NCI-H2081 (cell line): ENCODE measurements around the gene PKHD1.
"Not testable (repeated sequence)": the region's sequence is repeated elsewhere in the genome, so short reads cannot be mapped to it uniquely, and the experiment has no call there.

Experiments used
- DNase-seq, 2 experiments: peaks; one replicate each; lab custom pipeline; 2025; lab: John Stamatoyannopoulos, UW

Gene PKHD1

DNA sequence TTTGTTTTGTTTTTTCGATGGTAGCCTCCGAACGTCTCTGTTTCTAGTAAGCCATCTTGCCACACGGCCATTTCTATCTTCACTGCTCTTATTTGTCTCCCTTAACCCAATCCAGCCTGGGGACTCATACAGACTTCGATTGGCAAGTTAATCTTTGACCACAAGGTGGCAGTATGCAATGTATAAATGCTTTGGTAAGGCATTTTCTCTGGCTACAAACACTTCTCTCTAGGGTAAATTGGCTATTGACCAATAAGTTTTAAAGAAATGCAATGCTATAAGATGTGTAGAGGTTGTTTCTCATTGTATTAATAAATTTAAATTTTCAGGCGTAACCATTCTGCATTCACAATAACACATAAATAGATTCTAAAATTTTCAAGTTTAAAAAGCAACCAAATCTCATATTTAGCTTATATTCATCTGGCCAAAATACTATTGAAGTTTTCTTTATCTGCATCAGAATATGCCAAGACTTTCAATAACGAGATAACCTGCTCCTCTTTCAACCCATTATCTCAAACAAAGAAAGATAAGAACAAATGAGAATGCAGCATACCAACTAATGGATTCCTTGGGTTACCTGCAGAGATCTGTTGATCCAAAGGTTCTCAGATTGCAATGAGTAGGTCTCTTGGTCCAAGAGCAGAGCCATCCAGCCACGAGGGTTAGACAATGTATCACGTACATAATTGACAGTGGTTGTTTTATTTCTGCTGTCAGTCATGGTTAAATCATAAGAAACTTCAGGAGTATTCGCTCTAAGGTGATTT, 231.9 kb downstream of the PKHD1 start:
- DNase-seq: peak; percentile 72 to 76

DNA sequence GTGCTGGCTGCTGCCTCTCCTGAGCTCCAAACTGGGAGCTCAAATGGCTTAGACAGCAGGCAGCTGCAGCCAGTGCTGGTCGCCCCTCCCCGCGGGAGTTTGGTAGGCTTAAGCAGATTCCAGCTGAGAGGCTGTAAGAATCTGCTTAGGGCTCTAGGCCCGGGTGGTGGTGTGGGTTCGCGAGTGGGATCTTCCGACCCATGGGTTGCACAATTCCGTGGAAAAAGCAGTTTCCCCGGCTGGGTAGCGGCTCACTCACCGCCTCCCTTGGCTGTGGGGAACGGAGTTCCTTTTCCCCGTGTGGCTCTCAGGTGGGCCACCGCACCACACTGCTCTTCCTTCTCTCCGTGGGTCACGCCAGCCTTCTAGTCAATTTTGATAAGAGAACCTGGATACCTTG, 232.5 kb downstream of the PKHD1 start:
- DNase-seq: no peak

DNA sequence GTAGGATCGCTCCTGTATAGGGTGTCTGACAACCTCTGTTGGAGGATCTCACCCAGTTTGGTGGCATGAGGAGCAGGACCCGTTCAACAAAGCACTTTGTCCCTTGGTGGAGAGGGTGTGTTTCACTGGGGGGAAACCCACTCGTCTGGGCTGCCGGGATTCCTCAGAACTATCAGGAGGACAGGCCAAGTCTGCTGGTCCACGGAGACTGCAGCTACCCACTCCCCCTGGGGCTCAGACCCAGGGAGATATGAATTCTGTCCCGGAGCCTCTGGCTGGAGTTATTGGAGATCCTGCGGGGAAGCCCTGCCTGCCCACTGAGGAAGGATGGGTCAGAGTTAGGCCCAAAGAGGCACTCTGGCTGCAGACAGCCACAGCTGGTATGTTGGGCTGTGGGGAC, 233.1 kb downstream of the PKHD1 start:
- DNase-seq: no peak

DNA sequence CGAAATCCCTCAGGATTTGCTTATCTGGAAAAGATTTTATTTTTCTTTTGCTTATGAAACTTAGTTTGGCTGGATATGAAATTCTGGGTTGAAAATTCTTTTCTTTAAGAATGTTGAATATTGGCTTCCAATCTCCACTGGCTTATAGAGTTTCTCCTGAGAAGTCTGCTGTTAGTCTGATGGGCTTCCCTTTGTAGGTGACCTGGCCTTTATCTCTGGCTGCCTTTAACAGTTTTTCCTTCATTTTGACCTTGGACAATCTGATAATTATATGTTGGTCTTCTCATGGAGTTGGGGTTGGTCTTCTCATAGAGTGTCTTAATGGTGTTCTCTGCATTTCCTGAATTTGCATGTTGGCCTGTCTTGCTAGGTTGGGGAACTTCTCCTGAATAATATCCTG, 234.3 kb downstream of the PKHD1 start:
- not testable (repeated sequence) for DNase-seq

DNA sequence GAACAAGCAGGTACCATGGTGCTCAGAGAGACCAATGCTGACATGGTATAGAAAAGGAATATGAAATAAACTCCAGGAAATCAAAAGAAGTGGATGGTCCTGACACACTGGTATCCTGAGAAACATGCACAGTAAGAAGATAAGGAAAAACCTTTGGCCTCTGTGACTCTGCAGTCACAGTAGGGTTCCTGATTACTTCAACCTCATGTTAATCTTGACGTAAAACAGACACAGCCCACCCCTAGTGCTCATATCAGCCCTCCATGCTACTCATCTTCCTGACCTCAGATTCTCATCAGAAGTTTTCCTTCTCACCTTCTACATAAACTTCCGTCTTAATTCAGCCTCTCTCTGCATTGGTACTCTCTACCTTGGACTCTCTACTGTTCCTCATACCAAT, 240.9 kb downstream of the PKHD1 start:
- DNase-seq: no peak

DNA sequence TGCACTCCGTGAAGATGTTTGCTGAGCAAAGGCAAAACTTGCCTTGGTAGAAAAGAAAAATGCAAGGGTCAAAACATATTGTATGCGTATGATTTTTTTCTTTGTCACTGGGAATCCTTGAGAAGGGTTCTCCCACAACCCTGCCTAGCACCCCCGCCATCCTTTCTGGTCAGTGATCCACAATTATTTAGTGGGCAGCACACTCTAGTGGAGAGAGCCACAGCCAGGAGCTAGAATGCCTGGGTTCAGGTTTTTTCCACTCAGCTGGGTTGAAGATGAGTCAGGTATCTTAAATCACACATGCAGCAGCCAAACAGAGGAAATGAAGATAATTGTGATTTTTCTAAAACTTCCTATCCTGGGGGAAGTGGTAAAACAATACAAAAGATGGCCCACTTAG, 243.1 kb downstream of the PKHD1 start:
- DNase-seq: peak in 1 of 2 experiments; percentile 44

DNA sequence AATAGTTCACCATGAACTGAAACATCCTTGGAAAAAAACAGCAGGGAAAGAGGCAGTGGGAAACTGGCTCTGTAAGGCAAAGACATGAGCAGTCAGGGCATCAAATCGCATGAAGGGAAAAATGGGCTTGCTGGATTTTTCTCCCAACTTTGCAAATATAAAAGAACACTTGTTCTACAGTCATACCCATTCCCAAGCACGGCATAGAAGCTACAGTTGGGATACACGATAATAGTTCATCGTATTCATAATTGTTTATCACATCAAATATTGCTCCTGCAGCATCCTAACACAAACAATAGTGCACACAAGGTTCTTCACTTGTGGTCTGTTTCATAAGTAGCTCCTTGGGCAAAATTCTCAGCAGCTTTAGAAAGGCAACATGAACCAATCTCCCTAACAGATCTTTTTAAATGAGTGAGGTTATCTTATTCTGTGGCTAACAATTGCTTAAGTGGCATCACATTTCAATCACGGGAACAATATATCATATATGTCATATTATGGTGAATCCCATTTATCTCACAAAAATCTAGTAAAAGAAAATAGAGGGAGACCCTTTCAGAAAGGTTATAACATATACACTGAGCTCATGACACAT, 243.9 kb downstream of the PKHD1 start:
- DNase-seq: no peak

DNA sequence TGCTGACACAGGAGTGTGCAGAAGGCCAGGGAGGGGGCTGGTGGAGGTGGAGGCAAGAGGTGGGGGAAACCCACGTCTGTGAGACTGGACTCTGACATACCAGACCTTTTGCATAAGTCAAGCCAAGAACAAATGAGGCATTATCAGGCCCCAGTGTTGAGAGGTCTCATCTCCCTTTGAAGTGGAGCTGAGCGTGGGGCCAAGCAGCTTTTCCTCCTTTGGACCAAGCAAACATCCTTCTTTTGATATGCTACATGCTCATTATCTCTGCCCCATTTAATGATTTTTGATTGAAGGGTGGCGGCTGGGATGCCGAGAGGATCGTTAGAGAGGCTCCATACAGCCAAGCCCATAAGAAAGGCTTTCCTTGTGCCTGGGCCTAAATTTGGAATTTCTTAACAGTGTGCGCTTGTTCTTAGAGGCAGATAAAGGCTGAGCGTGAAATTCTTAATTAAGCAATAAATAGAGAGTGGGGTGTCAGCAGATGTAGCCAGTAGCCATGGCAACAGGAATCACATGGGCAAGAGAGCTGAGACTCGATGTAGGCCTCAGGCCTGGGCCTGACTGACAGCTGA, 244.5 kb downstream of the PKHD1 start:
- DNase-seq: peak in 1 of 2 experiments; percentile 10

DNA sequence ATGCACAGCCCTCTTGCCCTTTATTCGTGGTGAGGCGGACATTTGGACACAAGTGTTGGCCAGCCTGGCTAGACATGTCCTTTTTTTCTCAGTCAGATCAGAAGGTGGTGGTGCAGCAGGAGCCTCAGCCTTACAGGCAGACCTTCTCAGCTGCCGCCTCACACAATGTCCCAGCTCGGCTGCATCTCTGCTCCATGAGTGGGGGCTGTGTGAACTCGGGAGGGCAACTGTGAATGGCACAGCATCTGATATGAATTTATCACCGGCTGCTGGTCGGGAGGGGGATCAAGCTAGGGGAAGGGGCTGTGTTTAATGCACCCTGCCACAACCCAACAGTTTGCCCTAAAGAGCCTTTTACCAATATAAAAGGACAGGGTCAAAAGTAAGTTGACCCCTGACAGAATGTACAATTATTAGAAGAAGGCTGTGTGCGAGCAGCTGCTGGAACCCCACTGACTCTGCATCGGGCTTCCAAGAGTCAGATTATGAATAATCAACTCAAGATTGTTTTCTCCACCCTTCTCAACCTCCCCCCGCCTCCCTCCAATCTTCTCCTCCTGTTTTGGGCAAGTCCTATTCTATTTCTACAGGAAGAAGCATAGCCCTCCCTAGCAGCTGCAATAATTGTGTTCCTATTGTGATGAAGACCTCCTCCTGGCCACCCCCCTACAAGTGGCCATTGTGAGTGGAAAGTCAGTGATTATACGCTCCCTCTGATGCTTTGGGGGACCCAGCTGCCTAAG, 245.2 kb downstream of the PKHD1 start:
- peak in 1 of 2 experiments; percentile 30 for DNase-seq

DNA sequence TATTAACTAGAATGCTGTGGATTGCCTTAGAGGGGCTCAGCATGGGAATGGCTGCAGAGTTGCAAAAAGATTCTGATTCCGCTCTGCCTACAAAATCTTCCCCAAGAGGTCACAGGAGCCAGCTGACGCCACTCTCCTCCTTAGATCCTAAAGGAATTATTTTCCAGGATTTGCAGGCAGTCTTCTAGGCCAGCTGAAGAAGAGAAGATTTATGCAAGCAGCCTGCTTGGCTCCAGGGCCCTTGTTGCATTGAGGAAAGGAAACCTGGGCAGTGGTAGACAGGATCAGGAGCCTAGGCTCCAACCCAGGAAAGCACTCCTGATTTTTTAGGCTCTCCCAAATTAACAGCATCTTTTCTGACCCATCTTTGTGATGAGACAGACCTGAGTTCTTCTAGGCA, 245.8 kb downstream of the PKHD1 start:
- DNase-seq: no peak

DNA sequence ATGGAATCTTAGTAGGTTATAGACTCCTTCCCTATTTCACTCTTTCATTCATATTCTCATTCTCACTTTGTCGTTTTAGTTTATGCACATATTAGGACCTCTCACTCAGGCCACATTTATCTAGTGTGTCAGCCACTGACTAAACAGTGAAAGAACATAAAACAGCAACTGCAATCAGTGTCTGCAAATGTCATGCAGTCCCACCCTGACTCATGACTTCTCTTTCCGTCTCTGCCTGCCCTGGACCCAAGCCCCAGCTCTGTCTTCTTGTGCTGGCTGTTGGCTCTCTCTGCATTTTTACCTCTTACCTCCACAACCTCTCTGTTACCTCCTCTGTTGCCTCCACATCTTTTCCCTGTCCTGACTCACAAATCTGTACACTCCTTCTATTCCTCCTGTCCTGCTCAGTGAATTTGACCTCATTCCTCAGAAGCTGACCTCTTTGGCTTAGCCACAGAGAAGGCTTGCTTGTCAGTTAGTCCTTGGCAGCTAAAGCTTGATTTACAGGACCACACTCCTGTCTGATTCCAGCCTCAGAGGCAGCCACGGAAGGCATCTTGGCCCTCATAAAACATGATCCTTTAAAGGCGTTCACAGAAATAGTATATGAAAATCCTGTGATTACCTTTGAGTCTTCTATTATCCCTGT, 247.6 kb downstream of the PKHD1 start:
- DNase-seq: no peak

DNA sequence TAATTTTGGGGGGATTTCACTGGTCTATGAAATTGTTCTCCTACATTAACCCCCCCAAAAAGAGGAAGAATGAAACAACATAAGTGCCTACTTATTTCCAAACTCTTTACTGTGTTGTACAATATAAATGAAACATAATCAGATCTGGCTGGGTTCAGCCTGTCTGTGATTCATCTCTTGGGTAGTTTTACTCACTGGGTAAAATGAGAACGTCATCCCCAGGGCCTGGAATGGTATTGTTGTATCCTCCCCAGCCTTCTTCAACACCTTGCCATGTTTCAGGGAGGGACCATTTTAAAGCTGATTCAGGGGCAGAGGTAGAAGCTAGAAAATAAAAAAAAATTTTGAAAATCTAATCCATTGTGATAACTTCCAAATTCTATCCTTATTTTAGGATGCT, 256.7 kb downstream of the PKHD1 start:
- DNase-seq: no peak

DNA sequence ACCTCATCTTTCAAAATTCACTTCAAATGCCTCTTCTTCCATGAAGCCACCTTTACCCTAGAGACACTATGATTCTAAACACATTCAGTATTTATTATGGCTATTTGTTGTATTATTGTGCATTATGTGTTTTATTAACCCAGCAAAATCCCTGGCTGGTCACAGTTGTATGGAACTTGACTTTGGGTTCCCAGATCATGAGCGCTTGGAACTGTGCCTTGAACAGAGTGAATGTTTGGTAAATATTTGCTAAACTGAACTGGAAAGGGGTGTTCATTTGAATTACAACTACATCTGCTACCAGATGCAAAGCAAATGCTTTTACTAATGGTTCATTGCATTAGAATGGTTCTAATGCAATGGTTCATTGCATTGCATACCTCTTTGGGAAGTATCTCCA, 259.8 kb downstream of the PKHD1 start:
- DNase-seq: peak in 1 of 2 experiments; percentile 5

DNA sequence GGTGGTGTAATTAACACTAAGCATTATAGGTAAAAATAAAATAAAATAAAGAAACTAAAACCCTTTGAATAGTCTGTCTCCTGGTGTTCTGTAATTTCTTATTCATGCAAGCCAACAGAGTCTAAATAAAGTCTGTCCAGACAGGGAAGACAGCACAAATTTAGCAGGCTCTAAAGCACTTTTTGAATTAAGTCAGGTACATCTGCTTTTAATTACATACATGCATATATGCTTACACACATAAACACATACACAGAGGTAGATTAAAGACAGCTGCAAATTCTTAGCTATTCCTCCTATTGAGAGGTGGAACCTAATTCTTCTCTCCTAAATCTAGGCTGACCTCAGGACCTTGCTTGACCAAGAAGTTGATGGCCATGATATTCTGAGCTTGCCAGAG, 262.5 kb downstream of the PKHD1 start:
- DNase-seq: no peak

DNA sequence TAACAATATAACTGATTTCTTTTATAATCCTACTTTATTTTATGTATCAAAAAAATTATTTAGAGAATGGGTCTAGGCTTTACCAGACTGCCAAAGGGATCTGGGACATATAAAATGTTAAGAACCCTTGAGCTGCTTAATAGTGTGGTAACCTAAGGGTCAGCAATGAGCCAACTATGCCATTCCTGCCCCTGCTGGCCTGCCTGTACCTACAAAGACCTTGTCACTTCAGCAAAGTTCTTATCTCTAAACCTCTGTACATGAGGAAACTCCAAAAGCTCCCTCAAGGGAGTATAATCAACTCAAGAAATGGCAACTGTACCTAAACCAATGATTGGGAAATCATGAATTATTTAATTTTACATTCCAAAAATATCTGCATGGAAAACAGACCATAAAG, 266.9 kb downstream of the PKHD1 start:
- DNase-seq: no peak

DNA sequence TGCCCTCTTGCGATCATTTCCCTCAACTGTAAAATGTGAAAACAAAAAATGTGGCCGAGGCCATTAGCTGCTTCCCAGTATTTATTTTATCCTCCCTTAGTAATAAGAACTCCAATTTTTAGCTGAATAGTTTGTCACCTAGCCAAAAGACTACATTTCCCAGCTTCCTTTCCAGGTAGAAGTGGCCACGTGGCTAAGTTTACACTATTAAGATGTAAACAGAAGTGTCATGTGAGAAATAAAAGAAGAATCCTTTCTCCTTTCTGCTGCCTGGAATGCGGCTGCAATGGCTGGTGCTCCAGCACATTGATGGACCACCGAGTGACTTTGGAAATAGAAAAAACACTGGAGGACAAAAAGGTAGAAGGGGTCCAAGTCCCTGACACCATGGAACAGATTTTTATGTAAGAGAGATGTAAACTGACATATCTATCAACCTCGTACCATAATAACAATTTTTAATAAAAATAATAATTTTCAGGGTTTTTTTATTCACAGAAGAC, 268.8 kb downstream of the PKHD1 start:
- no peak for DNase-seq

DNA sequence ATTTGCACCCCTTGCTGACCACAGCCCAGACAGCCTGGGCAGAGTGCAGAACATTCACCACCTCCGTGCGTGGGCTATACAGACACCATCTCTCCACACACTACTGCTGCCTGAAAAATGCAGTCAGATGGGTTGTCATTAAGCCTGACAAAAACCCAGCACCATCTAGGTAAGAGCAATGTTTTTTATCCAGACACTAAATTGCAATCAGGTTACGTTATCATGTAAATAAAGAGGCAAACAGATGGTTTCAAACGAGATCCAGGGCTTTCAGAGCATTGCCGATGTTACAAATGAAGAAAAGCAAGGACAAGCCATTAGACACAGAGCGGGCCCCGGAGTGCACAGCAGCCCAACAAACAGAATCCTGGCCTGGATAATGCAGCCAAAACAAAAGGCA, 269.6 kb downstream of the PKHD1 start:
- peak in 1 of 2 experiments; percentile 31 for DNase-seq

DNA sequence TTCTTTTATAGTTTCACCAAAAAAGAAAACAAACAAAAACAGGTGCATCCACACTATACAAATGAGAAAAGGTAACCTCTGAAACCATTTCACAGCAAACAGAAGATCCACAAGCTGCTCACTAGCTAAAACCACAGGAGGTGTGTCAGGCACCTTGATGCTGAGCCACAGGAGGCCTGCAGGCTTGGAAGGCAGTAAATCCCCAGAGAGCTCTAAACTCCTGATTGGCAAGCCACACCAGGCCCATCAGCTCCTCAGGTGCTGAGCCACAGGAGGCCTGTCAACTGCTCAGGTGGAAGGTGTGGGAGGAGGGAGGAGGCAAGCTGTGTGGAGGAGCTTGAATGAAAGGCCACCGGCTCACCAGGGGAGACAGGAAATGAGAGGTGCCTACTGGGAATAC, 273.0 kb downstream of the PKHD1 start:
- peak; percentile 45 to 77 for DNase-seq

DNA sequence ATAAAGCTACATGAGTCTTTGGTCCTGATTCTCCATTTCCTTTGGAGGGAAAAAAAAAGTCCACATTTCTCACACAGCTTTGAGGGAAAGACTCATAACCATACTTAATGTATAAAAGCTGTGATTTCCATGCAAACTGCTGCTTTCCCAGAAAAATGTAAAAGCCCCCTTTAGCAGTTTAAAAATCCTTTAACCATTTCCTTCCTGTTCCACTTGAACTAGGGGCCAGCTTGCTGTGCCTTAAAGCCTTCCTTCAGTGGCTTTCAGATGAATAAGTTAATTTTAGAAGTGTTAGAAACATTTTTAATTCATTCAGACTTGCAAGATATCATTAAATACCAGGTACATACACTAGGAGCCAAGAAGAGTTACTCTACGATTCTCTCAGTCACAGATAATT, 273.5 kb downstream of the PKHD1 start:
- DNase-seq: no peak

DNA sequence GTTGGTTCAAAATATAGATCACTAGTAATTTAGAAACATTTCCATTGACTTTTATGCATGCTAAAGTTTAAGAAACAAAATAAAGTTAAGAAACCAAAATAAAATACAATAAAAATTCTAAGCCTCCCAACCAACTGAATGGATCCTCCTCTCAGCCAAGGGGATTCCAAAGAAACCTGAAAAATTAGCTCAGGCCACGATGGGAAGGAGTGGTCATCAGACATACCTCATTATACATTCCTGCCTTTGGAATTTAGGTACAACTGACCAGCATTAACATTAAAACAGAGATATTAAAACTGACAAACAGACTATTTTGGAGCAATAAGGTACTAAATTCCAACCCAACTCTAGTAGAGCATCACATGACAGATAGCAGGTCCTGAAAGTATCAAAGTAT, 275.2 kb downstream of the PKHD1 start:
- no peak for DNase-seq

DNA sequence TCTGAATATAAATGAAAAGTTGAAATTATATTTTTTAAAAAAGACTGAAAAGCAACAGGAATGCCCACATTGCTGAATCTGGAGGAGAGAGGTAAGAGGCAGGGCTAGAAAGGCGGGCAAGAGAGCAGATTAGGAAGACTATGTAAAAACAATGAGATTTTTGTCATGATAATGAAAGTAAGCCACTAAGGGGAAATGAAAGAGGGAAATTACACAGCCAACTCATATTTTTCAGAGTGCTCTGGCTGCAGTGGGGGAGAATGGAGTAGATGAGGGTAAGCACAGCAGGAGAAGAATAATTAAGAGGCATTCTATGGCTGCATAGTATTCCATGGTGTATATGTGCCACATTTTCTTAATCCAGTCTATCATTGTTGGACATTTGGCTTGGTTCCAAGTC, 281.9 kb downstream of the PKHD1 start:
- no peak for DNase-seq

DNA sequence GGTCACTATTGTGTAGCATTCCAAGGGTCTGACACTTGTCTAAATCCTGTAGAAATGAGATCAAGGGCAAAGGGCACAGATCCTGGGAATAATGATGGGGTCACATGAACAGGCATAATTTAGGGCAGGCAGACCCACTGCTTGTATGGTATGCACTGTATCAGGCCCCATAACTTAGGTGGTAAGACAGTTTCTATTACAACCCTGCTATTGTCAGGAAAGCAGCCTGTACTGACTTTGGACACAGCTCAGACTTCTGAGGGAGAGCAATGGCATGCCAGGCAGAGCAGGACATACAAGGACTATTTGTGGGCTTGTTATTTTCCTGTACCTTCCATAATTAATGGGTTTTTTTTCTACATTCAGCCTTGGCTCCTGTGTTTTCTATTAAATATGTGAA, 286.8 kb downstream of the PKHD1 start:
- no peak for DNase-seq
